Measurements from ENCODE around the gene DLG2.

DLG2 gene

DNA sequence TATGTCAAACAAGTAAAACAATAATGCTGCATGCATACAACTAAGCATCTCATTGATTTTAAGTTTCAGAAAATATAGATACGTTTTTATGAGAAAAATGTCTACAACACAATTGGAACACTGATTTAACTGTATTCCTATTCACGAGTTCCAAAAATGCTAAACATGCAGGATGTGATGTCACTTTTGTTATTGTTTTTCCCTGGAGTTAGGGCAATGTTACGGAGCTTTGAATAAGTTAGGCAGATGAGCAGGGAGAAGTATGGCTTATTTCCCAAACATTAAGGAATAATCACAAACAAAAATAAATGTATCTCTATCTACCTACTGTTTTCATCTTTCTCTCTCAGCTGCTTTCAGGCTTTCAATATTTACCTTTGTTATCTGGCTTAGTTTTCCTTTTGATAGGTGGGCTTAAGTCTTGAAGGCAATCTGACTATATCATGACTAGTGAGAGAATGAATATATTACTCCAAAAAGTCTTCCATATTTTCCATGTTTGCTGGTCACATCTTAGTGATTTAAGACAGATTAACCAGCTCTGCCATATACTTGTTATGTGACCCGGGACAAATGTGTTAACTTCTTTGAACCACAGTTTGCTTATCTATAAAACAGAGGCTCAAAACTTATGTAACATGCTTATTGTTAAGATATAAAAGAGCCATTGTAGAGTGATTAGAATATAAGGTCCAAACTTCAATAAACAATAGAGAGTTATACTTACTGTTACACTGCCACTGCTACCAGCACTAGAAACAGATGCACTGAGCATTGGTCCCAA, 1486.6 kb downstream of the DLG2 start:
- no peak for DNase-seq

DNA sequence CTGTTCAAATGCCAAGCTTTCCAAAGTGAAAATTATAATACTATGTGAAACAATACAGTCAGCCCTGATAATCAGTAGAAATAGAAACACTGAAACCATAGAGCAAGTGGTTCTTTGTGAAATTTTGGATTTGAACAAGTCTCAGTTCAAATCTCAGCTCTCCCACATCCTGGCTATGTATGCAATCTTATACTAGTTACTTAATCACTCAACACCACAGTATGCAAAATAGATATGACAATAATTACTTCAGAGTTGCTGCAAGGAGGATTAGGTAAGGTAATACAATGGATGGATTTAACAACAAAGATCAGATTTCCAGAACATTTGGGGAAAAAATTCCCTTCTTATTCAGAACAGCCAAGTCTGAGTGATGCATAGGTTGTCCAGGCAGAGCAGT, 1489.2 kb downstream of the DLG2 start:
- DNase-seq: no peak

GRCh38 chr11:84137505-84137904, 1489.6 kb downstream of the DLG2 start:
- DNase-seq: no peak

- DNase-seq: no peak
Observed at GRCh38 chr11:84136926-84137325, 1490.2 kb downstream of the DLG2 start.

DNA sequence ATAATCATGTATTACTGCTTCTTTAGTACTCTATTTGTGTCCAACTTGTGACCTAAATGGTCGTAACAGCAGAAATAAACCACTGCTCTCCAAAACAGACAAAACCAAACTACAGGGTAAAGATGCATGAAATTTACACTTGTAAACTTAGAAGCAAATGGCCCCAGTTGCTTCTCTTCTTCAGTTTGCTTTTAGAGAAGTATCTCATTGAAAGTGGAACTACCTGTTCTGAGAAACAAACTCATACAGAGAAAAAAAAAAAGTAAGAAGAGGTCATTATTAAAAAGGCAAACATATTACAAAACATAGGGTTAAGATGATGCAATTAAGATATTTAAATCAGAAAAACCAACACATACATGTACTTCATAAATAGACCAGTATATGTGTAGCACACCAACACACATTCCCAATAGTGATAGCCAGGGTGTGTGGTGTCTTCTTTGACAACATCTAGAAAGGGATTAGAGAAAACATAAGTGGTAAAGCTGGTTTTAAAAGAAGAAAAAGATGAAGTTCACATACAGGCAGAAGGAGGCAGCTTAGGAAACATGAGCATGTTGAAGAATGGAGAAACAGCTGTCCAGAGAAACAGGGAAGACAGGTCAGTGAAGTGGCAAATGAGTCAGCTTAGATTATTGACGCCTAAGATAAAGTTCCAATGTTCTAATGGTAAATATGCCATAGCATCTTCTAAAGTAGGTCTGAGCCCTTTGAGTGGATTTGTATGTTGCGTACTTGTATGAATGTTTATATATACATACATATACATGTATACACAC, 1496.3 kb downstream of the DLG2 start:
- DNase-seq: no peak

DNA sequence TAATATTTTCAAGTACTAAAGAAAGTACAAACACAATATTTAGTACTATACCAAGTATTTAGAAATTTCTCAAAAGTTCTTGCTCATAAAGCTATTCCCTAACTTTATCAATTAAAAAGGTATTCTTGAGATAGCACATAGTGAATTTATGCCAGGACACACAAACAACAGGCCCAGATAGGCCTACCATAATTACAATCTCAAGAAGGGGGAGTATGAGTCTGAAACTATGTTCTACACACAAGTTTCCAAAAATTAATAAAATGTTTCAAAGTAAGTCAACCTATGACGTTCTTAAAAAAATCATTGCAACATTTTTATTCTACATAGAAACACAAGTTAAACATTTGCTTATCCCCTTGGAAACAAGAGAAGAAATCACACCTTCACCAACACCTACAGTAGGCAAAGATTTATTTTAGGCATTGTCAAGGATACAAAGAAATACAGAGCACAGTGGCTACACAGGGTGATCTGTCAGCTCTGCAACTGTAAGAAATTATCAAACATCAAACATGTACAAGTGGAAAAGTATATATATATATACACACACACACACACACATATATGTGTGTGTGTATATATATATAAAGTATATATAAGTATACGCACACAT, 1497.1 kb downstream of the DLG2 start:
- DNase-seq: no peak

DNA sequence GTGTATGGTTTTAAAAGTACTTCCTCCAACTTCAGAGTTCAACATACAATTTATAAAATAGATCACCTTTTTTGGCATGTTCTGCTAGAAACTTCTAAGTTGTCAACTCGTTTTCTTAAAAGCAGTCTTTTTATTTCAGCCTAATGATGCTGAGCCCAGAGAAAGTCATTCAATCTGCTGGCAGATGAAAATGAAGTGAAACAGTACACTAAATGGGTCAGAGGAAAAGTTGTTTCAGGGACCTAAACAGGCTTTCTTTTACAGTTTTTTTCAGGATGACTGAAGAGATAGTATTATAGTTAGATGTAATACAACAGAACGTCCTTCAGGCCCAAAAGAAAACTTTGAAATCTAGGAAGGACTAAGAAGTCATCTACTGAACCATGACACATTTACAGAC, 1498.3 kb downstream of the DLG2 start:
- DNase-seq: no peak

GRCh38 chr11:84117394-84117793, 1509.8 kb downstream of the DLG2 start:
- no peak for DNase-seq

DNA sequence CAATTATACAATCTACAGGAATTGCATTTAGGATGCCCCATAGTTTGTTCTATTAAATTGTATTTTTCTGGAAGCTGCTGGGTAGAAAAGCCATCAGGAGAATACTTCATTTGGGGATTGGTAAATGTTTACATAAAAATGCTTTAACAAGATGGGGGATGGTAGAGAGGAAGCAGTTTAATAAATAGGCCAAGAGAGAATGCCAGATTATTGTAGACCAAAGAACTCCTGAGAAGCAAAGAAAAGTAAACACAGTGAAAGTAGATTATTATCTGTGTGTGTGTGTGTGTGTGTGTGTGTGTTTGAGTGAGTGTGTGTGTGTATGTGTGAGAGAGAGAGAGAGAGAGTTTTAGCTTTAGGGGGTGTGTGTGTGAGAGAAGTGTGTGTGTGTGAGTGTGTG, 1520.6 kb downstream of the DLG2 start:
- no peak for DNase-seq

DNA sequence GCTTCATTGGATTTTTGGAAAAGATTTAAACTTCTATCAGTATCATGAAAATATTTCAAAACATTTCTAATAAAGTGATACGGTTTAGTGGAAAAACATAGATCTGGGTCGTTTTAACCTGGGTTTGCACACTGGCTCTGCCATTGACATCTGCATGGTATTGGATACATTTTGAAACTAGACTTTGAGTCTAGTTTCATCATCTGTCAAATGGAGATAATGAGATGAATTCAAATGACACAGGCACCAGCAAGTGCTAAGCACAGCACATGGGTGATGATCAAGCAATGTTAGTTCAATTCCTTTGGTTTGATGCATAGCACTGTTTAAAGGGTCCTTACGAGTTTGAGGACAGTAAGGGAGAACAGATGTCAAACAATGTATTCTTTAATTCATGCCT, 1522.0 kb downstream of the DLG2 start:
- DNase-seq: no peak

DNA sequence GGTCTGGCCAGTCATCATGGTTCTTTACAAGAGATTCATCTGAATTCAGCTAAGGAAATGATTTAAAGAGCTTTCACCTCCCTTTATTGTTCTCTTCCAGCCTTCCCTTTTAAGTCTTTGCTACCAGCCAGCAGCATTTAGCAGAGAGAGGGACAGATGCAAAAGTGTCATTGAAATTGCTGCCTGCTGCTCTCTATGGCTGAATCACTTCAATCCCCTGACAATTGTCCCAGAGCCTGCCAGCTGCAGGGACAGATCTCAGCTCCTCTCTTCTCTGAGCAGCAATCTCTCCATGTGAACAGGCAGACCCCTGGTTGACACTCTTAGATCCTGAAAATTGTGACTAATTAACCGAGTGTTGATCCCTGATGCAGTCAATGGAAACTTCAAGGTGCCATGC, 1524.0 kb downstream of the DLG2 start:
- no peak for DNase-seq

- no peak for DNase-seq
Observed at GRCh38 chr11:84097186-84097585, 1530.0 kb downstream of the DLG2 start.

- no peak for DNase-seq
Observed at GRCh38 chr11:84091212-84091986, 1535.7 kb downstream of the DLG2 start.

DNA sequence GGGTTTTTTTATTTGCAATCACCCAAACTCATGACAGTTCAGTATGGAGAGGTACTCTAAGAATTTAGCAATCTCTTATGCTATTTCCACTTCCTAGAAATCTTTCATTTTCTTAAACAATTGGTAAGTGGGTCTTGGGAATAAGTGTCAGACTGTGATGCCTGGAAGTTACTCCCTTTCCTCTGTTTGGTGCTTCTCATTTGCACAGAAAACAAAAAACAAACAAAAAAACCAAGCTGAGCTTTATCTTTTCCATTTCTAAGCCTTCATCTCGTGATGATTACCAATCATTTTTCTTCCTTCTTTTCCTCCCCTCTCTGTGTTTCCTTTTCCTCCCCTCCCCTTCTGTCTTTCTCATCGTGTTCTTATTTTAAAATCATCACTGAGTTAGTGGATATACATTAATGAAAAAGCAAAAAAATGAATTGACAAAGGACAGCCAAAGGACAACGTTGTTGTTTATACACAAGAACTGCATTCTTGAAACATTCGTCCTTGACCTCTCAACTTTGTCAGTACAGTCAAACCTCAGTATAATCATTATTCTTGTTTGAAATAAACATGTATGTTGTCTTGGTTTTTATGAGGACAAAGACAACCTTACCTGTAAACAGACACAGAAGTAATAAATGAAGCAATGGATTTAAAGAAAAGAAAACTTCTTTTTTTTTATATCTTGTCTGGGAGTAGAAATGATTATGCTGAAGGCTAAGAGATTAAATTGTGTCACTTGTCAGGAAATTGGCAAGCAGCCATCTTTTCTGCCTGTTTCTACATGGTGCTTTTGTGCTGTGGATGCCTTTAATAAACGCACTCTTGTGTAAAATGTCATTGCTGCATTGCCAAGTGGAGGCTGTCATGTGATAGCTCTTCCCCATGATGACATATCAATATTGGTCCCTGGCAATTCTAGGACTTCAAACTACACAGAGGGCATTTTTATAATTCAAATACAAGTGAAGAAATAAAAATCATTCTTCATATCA, 1537.8 kb downstream of the DLG2 start:
- DNase-seq: no peak

- DNase-seq: no peak
Observed at GRCh38 chr11:84071851-84072250, 1555.3 kb downstream of the DLG2 start.

GRCh38 chr11:84069048-84069447, 1558.1 kb downstream of the DLG2 start:
- DNase-seq: no peak

DNA sequence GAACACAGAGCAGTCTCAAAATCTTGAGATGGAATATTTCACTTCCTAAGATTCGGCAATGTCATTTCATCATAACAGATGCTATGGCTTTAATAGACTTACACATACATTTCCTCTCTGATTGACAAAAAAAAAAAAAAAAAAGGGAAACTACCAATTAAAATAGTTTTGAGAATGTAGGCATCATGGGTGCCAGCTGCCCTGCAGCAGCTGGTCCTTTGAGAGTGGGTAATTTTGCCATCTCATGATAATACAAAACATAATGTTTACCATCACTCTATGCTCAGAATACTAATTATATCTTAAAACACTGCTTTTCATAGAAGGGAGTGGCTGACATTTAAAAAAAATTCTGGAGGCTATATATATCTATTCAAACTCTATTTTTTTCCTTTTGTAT, 1565.4 kb downstream of the DLG2 start:
- no peak for DNase-seq

GRCh38 chr11:84056653-84057376, 1570.3 kb downstream of the DLG2 start:
- no peak for DNase-seq

- no peak for DNase-seq
Observed at GRCh38 chr11:84045146-84045545, 1582.0 kb downstream of the DLG2 start.

DNA sequence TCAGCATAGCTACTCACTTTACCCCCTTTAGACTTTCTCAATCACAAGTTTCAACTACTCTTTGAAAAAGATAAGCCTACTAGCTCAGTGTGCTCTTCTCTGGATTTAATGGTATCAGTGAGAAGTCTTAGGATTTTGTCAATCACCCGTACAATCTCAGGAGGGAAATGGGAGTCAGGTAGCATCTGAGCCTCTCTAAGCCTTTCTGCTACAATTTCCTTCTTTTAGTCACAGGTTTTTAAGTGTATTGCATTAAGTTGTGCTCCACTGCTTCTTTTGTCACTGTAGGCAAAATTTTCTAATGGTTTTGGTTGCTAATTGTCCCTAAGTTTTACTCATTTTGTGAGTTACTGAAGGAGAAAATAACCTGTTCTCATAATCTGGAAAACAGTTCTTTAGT, 1582.4 kb downstream of the DLG2 start:
- no peak for DNase-seq

GRCh38 chr11:84036664-84037194, 1590.4 kb downstream of the DLG2 start:
- DNase-seq: no peak
